ENCODE data around the gene COQ5. TPM values are rescaled to one million over a fixed set of nuclear protein-coding genes. Genes with fewer than 3 reads are reported as not detected.

The COQ5 gene
- total and polyA plus RNA-seq, 2 experiments from 2014 or later, result 32.6 to 42.9 TPM

- Histone ChIP-seq H3K27me3 (replicated peaks; ENCODE audit: insufficient read depth) (no peaks in the 10 kb centered on the region), H3K4me2 (ENCODE audit: unreplicated experiment) (peak overlapping the region; percentile 72), H3K9me3 (ENCODE audit: low read depth) (no peaks in the 10 kb centered on the region), H3K27ac (peak overlapping the region; percentile 47), H2AFZ (peak overlapping the region; percentile 27; the same call in 1 of the 2 replicates), H3K4me1 (ENCODE audit: insufficient read depth) (peaks cover 37% of the 10 kb centered on the region), H3F3A (ENCODE audit: insufficient read depth) (peaks cover 33% of the 10 kb centered on the region), H3K4me3 (peak overlapping the region; percentile 32), H4K20me1 (ENCODE audit: insufficient read depth) (no peaks in the 10 kb centered on the region), H3K79me2 (ENCODE audit: insufficient read depth) (peaks cover 69% of the 10 kb centered on the region), H3K9me2 (ENCODE audit: insufficient read depth) (no peaks in the 10 kb centered on the region), H3K36me3 (ENCODE audit: low read depth) (no peaks in the 10 kb centered on the region), H3K9ac (peak overlapping the region; percentile 25; the same call in 1 of the 2 replicates)
- in situ Hi-C loops (cut with MboI), result no loop called here
- TF ChIP-seq EZH2 (IDR thresholded peaks at IDR 0.05; ENCODE audit: insufficient read depth, poor library complexity, severe bottlenecking) (no peak), EZH2phosphoT487 (IDR thresholded peaks at IDR 0.05; ENCODE audit: insufficient read depth, low read depth) (no peak)
- peak; percentile 92 for DNase-seq
- WGBS, 2 experiments (ENCODE audit: low coverage in 1 of 2, low lambda C conversion rate in 2 of 2, missing lambda C conversion rate in 2 of 2), result 0% methylated on average over 2 of the region's 2 CpGs
These were observed 54.4 kb downstream of the COQ5 start for GRCh38 chr12:120474616-120474960.

GRCh38 chr12:120473807-120474615 is 54.9 kb downstream of the COQ5 start:
- H4K20me1 ChIP-seq (ENCODE audit: insufficient read depth), result no peaks in the 10 kb centered on the region
- peaks cover 71% of the 10 kb centered on the region for H3K79me2 ChIP-seq (ENCODE audit: insufficient read depth)
- TF ChIP-seq EZH2phosphoT487 (IDR thresholded peaks at IDR 0.05; ENCODE audit: insufficient read depth, low read depth), result no peak
- TF ChIP-seq EZH2 (IDR thresholded peaks at IDR 0.05; ENCODE audit: insufficient read depth, poor library complexity, severe bottlenecking), result no peak
- no peaks in the 10 kb centered on the region for H3K36me3 ChIP-seq (ENCODE audit: low read depth)
- no peak overlapping the region for H2AFZ ChIP-seq
- no peaks in the 10 kb centered on the region for H3K27me3 ChIP-seq (replicated peaks; ENCODE audit: insufficient read depth)
- H3K9me2 ChIP-seq (ENCODE audit: insufficient read depth), result no peaks in the 10 kb centered on the region
- H3F3A ChIP-seq (ENCODE audit: insufficient read depth), result peaks cover 33% of the 10 kb centered on the region
- H3K9me3 ChIP-seq (ENCODE audit: low read depth), result no peaks in the 10 kb centered on the region
- peak; percentile 13 for DNase-seq
- in situ Hi-C loops (cut with MboI), result no loop called here
- peak overlapping the region; percentile 32 for H3K4me3 ChIP-seq
- 31 to 36% methylated on average over 6 of the region's 6 CpGs for WGBS, 2 experiments (ENCODE audit: low coverage in 1 of 2, low lambda C conversion rate in 2 of 2, missing lambda C conversion rate in 2 of 2)
- 0 out of 2 replicates have a peak overlapping the region, but pooled peaks have one; percentile 18 for H3K9ac ChIP-seq
- H3K4me2 ChIP-seq (ENCODE audit: unreplicated experiment), result peak overlapping the region; percentile 72
- H3K4me1 ChIP-seq (ENCODE audit: insufficient read depth), result peaks cover 37% of the 10 kb centered on the region
- peak overlapping the region; percentile 47 for H3K27ac ChIP-seq

GRCh38 chr12:120472521-120472920 is 56.4 kb downstream of the COQ5 start:
- in situ Hi-C loops (cut with MboI), result no loop called here
- Histone ChIP-seq H3K9me2 (ENCODE audit: insufficient read depth) (no peaks in the 10 kb centered on the region), H3K79me2 (ENCODE audit: insufficient read depth) (peaks cover 86% of the 10 kb centered on the region), H3K27me3 (replicated peaks; ENCODE audit: insufficient read depth) (no peaks in the 10 kb centered on the region), H3K4me2 (ENCODE audit: unreplicated experiment) (peak overlapping the region; percentile 20), H3K27ac (peak overlapping the region; percentile 23; the same call in 1 of the 2 replicates), H3K9ac (no peak overlapping the region), H3K36me3 (ENCODE audit: low read depth) (no peaks in the 10 kb centered on the region), H4K20me1 (ENCODE audit: insufficient read depth) (no peaks in the 10 kb centered on the region), H3F3A (ENCODE audit: insufficient read depth) (peaks cover 43% of the 10 kb centered on the region), H3K4me3 (no peak overlapping the region), H3K9me3 (ENCODE audit: low read depth) (no peaks in the 10 kb centered on the region), H3K4me1 (ENCODE audit: insufficient read depth) (peaks cover 37% of the 10 kb centered on the region), H2AFZ (no peak overlapping the region)
- no peak for TF ChIP-seq EZH2 (IDR thresholded peaks at IDR 0.05; ENCODE audit: insufficient read depth, poor library complexity, severe bottlenecking)
- TF ChIP-seq EZH2phosphoT487 (IDR thresholded peaks at IDR 0.05; ENCODE audit: insufficient read depth, low read depth), result no peak
- peak; percentile 64 for DNase-seq

- no peak for TF ChIP-seq EZH2phosphoT487 (IDR thresholded peaks at IDR 0.05; ENCODE audit: insufficient read depth, low read depth)
- TF ChIP-seq EZH2 (IDR thresholded peaks at IDR 0.05; ENCODE audit: insufficient read depth, poor library complexity, severe bottlenecking), result no peak
- H3K27me3 ChIP-seq (replicated peaks; ENCODE audit: insufficient read depth), result no peaks in the 10 kb centered on the region
- peak overlapping the region; percentile 89 for H3K9ac ChIP-seq
- peak; percentile 56 for DNase-seq
- H3K4me1 ChIP-seq (ENCODE audit: insufficient read depth), result peaks cover 47% of the 10 kb centered on the region
- peaks cover 88% of the 10 kb centered on the region for H3K79me2 ChIP-seq (ENCODE audit: insufficient read depth)
- H3K27ac ChIP-seq, result peak overlapping the region; percentile 57
- peaks cover 12% of the 10 kb centered on the region for H3K36me3 ChIP-seq (ENCODE audit: low read depth)
- WGBS, 2 experiments (ENCODE audit: low coverage in 1 of 2, low lambda C conversion rate in 2 of 2, missing lambda C conversion rate in 2 of 2), result 52 to 54% methylated on average over 25 to 26 of the region's 26 CpGs
- peaks cover 6% of the 10 kb centered on the region; the same call in 1 of the 2 replicates for H4K20me1 ChIP-seq (ENCODE audit: insufficient read depth)
- in situ Hi-C loops (cut with MboI), result no loop called here
- H3K4me3 ChIP-seq, result peak overlapping the region; percentile 92
- H3K9me3 ChIP-seq (ENCODE audit: low read depth), result no peaks in the 10 kb centered on the region
- no peaks in the 10 kb centered on the region for H3K9me2 ChIP-seq (ENCODE audit: insufficient read depth)
- peak overlapping the region; percentile 94 for H3K4me2 ChIP-seq (ENCODE audit: unreplicated experiment)
- peak overlapping the region; percentile 97 for H2AFZ ChIP-seq
- peaks cover 51% of the 10 kb centered on the region for H3F3A ChIP-seq (ENCODE audit: insufficient read depth)
These were observed 58.7 kb downstream of the COQ5 start for GRCh38 chr12:120470150-120470784.

Data from GM23248 (cell line).